ENCODE results near the gene RREB1.
A peak's percentile ranks its signal among the peaks of the same experiment; 100 is the strongest.
"Not testable (repeated sequence)": the region's sequence is repeated elsewhere in the genome, so short reads cannot be mapped to it uniquely, and the experiment has no call there.

The RREB1 gene

DNA sequence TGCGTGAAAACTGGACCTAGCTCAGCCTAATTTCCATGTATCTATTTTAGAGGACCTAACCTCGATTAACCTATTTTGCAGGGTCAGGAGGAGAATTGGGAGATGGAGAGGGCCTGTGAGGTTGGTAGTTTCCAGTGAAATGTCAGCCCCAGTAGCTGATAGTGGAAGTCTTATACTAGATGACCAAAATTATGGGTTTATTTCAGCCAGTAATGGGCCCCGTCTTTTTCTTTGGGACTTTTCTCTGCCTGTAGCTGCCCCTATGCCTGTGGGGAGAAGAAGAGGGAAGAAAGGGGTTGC is 37.8 kb downstream of the RREB1 start:
- DNase-seq, result no peak

DNA sequence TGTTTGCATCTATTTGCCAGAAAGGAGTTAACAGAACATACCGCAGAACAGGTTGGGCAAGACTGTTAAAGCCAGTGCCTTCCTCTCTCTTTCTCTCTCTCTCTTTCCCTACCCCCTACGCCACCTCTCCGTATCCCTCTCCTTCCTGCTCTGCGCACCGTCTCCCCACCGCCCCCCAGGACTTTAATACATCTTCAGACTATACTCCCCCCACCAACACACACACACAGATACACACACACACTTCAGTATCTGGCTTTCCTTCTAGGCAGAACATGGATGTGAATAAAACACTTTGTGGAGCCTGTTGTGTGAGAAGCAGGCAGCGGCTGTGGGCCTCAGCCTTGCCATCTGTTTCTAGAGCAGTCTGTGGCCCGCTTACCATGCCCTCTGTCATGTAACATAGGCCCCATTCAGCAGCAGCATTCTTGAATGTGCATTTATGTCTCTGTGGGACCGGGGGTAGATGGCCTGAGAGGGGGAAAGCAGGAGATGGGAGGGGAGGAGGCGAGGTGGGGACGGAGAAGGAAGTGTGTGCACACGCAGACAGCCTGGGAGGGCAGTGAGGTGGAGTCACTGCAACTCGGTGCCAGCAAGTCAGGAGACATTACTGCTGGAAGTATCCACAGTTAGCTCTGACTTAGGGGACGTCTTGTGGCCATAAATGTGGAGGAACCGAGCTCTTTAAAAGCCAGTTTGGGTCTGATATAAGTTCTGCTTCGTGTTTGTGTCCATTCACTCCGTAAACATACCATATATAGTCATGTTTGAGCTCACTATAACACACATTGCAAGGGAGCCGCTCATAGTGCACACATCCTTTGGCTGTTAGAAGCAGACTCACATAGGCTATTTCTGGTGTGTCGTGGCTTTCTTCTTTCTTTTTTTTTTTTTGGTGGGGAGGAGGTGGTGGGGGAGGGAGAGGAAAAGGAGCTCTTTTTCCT is 38.4 kb downstream of the RREB1 start:
- peak; percentile 20 for DNase-seq

DNA sequence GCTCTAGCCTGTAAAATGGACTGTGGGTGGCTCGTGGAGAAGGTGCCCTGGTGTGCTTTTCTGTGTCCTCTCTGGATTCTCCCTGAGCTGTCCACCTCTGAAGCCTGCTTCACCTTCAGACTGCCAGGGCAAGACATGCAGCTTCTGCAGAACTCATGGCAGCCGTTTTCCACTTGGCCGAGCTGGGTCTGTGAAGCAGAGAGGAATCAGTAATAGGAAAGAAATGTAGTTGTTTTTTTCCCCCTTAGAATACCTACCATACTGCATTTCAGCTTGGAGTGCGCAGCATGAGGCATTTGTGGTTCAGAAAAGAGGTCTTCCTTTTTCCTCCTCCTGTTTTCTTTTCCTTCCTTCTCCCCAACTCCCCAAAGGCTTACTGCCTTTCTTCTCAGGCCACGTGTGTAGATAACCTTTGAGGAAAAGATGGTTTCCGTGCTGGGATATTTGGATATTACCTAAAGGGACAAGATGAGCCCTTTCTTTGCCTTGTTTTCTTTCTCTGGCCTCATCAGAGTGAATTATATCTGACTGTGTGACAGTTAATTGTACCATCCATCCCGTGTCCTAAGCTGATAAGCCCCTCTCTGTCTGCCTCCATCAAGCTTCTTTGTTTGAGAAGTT is 39.4 kb downstream of the RREB1 start:
- DNase-seq, result no peak

DNA sequence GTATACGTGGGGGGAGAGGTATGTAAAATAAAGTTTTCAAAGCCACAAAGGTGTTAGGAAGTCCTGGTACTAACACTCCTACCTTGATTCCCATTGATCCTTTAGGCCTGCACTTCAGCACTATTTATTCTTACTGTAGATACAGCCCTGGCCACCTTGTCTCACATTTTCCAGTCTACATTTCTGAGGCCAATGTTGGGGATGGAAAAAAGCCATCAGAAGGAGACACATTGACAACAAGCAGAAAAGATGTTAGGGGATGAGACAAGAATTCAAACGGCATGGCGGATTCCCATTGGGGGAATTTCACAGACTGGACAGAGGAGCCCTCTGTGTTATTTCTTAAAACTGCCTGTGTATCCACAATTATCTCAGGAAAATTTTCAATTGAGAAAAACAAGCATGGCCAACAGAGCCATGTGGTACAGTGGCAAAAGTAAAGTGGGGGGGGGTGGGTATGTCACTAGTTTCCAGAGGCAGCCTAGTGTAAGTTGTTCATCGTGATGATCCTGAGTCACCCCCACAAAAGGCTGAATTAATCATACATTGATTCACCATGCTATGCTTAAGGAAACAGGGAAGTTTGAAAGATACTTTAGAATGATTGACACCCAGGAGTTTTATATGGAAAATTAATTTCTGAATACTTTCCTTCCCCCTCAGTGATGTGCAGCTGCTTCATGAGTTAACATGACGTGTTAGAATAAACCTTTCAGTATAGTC is 40.5 kb downstream of the RREB1 start:
- no peak for DNase-seq

DNA sequence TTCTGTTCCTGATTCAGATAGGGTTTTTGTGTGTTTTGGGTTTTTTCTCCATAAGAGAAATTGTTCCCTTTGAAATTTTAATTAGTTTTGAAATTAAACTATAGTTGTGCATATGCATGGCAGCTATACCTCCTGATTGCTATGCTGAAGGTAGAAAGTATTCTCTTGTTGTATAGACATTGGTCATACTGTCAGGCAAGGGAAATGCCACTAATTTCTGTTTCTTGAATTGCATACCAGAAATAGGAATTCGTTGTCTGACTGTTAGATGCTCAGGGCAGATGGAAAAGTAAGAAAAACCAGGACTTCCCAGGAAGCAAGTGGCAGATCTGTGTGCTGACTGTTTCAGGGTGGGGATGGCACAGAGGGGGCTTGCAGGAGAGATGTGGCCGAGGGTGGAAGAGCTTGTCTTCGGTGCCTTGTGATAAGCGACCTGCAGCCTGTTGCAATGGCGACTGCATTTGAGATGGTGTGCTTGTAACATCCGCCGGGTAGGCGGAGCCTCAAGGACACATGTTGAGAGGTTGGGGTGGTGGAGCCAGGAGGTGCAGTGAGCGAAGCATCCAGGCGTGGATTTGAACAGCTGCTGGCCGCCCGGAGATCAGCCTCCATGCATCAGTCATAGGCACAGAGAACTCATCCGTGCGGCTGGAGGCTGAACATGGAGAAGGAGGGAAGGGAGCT is 42.8 kb downstream of the RREB1 start:
- DNase-seq, result peak; percentile 57

DNA sequence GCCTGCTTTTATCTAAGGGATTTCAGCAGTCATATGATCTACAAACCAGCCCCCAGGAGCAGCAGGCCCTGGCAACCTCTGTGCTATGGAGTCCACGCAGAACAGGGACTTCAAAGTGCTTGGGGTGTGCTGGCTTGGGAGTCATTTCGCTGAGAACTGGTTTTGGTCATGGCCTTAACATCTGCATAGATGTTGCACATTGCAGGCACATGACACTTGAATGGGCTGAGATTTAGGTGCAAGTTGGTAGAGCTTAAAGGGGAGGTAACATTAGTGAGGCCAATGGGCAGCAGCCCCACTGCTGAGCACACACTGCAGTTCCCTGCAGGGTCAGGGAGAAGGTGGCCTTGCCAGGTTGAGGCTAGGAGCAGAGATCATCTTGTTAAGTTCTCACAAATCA is 43.6 kb downstream of the RREB1 start:
- DNase-seq, result no peak

DNA sequence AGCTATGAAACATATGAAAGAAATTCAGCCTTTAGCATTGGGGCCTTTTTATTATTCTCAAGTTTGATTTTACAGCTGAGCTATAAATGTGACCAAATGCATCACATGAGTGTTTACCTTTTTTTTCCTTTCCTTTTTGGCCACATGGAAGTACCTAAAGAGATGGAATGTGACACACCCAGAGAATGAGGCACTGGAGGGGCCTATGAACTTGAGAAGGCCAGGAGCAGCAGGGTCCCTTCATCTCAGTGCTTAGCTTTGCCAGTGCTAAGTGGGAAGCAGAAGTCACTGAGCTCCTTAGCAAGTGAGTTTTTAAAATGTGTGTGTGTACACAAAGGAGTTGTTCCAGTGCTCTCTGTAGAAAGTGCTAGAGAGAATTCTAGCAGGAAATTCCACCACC is 44.7 kb downstream of the RREB1 start:
- DNase-seq, result no peak

DNA sequence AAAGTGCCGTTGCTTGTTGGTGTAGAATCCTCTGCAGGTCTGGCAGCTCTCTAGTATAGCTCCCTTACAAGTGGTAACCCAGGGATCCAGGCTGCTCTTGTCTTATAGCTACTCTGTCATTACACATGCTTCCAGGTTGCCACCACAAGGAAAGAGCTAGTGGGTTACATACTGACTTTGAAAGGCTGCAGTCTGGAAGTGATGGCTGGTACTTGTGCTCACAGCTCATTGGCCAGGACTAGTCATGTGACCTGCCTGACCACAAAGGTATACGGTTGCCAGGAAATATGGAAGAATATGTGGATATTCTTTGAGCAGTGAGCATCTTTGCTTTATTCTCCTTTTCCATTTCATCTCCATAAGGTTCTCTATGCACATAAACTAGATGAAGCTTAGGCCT is 46.0 kb downstream of the RREB1 start:
- no peak for DNase-seq

DNA sequence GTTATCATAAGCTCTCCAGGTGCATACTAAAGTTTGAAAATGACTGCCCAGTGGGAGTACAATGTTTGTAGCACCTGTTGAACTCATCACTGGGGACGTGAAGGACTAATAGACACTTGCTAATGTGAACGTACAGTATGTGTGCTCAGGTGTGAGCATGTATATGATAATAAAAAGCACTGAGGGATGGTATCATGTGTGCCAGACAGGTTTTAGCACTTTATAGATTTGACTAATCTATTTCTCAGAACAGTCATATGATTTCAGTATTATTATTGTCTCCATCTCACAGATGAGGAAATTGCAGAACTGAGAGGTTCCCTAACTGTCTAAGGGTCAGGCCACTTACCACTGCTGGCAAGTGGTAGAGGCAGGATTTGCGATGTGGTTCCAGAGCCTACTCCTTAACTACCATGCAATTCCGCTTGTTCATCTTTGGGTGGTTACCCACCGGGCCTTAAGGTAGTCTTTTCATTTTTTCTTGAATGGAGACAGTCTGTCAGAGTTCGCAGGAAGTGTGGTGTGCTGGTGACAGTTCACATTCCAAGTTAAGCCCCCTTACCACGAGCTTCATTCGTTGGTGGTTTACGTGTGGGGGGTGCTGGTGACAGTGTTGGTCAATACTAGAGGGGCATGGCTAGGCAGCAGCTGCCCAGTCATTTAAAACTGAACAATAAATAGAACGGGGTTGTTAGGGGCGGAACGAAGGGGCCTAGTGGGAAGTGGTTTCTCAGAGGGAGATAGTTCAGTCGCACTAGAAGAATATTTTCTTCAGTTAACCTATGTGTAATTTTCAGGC is 46.8 kb downstream of the RREB1 start:
- no peak for DNase-seq

DNA sequence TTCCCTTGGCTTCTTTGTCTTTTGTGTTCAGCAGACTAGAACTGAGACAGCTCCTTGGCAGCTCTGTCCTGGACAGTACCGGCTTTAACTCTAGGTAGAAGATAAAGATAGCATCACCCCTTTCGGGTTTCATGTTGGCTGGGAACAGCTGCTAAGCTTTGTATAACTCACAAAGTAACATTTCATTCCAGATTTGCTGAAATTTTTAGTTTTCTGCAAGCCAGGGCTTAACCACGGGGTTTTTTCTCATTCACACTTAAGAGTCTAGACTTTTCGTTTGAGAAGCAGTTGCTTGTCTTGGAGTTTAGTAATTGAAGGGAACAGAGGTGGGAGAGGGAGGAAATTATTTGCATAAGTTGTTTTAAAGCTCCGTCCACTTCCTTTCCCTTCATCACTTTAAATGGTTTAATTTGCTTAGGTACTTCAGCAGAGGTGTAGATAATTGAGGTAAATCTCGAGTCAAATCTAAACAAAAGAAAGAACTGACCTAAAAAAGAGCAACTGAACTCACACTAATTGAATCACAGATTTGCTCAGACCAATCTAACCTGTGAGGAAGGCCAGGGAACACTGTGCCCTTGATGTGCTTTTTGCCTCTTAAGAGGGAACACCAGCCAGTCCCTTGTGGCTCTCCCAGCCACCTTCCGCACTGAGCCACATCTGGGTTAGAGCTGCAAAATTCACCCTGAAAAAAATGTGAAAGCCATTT is 48.3 kb downstream of the RREB1 start:
- no peak for DNase-seq

DNA sequence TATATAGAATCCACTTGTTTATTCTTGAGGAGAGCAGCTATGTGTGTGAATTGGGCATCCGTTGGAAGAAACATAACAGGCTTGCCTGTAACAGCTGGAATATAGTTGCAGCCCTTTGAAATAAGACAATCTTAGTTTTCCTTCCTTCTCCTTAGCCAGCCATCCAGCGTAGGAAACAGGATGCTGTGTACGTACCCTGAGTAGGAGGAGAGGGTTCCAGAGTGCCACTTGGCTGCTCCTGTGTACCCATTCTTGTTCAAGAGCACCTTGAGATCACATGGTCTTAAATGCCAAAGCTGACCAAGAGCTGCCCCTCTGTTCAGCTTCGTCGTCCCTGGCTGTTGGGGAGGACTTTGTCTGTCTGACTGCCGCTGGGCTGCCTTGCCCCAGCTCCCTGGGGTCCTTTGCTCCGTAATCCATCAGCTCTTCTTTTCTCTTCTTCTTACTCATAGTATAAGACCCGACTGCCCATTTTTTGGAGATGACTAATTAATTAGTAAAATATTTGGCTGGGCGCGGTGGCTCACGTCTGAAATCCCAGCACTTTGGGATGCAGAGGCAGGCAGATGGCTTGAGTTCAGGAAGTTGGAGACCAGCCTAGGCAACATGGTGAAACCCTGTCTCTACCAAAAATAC is 49.0 kb downstream of the RREB1 start:
- no peak for DNase-seq

DNA sequence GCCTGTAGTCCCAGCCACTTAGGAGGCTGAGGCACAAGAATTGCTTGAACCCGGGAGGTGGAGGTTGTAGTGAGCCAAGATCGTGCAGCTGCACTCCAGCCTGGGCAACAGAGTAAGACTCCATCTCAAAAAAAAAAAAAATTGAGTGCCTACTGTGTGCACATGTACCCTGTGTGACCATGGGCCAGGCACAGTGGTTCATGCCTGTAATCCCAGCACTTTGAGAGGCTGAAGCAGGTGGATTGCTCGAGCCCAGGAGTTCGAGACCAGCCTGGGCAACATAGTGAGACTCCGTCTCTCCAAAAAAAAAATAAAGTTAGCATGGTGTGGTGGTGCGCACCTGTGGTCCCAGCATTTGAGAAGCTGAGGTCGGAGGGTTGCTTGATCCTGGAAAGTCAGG is 49.5 kb downstream of the RREB1 start:
- not testable (repeated sequence) for DNase-seq

DNA sequence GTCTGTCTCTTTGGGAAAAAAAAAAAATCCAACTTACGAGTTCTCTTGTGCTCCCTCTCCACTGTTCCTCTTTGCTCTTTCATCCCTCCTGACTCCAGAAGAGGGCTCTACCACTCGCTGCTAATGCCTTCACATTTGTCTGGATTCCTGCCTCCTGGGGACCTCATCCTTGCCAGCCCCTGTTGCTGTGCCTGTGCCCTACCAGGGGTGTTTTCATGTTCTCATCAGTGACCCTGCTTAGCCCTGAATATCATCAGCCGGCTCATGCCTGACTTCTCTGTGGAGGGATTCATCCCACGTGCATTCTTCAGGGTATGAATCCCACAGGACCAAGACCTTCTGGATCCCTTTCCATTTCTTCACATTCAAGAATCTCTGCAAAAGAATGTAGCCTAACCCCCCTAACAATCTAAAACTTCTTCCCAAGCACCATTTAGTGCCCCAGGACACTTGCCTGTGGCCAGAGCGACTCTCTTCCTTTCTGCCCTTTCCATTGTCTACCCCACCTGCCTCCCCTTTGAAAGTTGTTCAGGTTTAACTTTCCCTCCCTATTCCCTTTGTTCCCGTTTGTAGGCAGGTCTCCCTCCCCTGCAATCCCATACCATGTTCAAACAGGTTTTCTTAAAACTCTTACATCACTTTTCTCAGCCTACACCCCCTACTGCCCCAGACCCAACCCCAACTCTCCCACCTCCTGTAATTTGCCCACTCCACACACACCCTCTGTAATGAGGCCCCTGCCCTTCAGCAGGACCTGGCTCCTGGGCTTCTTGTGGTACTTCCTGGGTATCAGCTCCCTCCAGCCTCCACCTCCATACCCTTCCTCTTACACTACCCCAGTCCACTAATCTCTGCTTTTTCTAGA is 50.2 kb downstream of the RREB1 start:
- DNase-seq, result no peak

DNA sequence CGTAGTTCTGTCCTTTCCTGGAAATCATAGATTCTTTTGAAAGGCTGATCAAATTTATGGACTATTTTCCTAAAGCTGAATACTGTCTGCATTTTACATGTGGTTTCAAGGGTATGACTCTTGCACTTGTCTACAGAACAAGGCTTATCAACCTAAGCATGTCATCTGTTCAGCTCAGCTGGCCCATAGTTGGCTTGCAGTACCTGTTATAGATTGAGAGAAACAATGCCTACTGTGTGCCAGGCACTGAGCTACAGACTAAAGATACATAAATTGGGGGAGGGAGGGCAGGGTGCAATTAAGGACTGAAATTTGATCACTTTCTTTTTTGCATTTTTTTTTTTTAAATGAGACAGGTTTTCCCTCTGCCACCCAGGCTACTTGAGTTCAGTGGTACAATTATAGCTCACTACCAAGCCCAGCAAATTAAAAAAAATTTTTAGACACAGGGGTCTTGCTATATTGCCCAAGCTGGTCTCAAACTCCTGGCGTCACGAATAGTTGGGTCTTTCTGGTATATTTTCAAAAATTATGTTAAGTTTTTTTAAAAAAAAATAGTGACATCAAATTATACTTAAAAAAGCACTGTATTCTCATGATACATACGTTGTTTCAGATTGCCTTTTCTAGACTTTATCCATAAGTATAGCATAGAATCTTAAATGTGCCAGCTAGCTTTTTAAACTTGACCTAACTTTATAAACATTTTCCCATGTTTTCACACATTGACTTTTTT is 52.2 kb downstream of the RREB1 start:
- DNase-seq, result no peak

DNA sequence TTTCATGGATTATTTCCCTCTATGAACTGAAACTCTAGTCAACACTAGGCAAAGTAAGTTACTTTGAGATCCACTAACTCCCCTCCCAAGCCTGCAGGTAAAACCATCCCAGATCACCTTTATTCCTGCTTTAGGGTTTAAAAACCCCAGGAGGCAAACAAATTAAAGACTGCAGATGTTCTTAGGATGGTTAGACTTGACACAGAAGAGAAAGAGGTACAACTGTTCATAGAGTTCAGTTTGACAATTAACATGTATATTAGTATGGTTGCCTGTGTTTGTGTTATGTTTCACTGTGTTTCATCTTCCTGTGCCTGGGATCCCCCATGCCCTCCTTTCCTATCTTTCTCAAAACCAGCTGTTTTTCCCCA is 53.5 kb downstream of the RREB1 start:
- no peak for DNase-seq

DNA sequence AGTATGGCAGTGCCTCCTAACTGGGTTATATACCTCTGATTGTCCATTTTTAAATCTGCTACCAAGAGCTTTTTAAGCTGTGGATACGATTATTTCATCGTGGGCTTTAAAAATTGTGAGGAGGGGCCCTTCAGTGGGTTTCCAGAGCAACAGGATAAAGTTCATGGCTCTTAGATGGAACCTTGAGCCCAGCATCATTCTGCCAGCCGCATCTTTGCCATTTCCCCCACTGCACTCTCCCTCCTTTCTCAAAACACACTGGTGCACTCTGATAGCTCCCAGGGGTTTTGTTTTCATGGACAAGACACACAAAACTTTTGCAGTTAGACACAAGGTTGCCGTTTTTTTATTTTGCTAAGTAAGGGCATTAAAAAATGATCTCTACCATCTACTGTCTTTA is 54.1 kb downstream of the RREB1 start:
- DNase-seq, result no peak

DNA sequence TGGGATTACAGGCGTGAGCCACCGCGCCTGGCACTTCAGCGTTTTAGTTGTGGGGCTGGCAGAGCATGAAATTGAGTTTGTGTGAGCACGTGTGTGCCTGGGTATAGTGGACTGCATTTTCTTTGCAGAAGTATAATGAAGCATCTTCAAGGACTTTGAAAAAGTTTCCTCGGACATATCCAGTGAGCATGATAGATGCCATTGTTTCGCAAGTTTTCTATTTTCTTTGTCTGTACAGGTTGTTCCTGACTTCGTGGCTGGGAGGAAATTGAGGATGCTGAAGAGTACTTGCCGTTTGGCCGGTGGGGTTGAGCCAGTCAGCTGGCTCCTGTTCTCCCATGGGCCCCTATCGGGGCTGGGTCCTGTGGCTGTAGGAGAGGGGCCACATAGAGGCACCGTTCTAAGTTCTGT is 55.9 kb downstream of the RREB1 start:
- no peak for DNase-seq

DNA sequence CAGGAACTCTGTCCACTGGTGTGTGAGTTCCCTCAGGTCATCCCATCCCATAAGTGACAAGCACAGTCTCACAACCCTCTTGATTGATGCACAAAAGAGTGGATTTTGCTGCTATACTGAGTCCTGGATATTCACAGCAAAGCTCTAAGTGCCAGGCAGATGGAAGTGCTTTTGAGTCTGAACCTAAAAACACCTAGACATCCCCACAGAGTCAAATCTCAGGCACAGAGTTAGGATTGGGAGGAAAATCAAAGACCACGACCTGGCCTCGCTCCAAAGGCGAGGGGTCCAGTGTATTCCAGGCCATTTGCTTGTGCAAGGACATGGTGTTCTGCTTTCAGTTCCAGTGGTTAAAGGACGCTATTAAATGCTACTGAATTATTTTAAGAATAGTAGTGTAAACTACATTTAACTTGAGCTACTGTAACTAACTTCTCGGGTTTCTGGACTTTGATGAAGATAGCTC is 56.8 kb downstream of the RREB1 start:
- DNase-seq, result no peak
